SK-N-MC (cell line): Measurements from ENCODE around the gene SH3BP5L.
A peak's percentile ranks its signal among the peaks of the same experiment; 100 is the strongest.

ENCODE experiments used
- DNase-seq: peaks from one replicate; pipeline ENCODE4 v3.0.0-alpha.2; 2011; ENCODE audit warnings: low read depth, low spot score
- H3K27ac ChIP-seq: fragments of 200-600 bp; sonication (generic); 2 replicates; pipeline ENCODE4 v1.5.1; 2016; ENCODE audit warnings: mixed run types
- H3K36me3 ChIP-seq: fragments of 200-600 bp; sonication (generic); 2 replicates; pipeline ENCODE4 v1.6.1; 2017; ENCODE audit warnings: antibody characterized with exemption, low read length, mixed read lengths; ENCODE audit not compliant: insufficient read depth
- H3K4me3 ChIP-seq: fragments of 200-600 bp; sonication (generic); 2 replicates; pipeline ENCODE4 v1.5.1; 2016
- H3K9ac ChIP-seq: fragments of 200-600 bp; sonication (generic); 2 replicates; pipeline ENCODE4 v1.8.0; 2017; ENCODE audit warnings: mixed run types, mixed read lengths; ENCODE audit not compliant: insufficient read length
- H3K9me3 ChIP-seq: fragments of 200-600 bp; sonication (generic); 2 replicates; pipeline ENCODE4 v1.6.1; 2017; ENCODE audit warnings: low read depth, mild to moderate bottlenecking, antibody characterized with exemption, low read length, moderate library complexity, mixed read lengths
- EZH2 ChIP-seq: fragments of 200-600 bp; sonication (generic); IDR thresholded peaks from one replicate; pipeline ENCODE4 v1.6.1; 2017; ENCODE audit warnings: antibody characterized with exemption
- FOXP2 ChIP-seq: optimal IDR thresholded peaks from 2 replicates; pipeline ENCODE3; 2011; ENCODE audit warnings: mild to moderate bottlenecking, moderate library complexity; ENCODE audit not compliant: insufficient read depth; ENCODE audit errors: extremely low read length, control extremely low read depth
- POLR2AphosphoS5 ChIP-seq: IDR thresholded peaks from 2 replicates; pipeline ENCODE4 v1.6.1; 2012; ENCODE audit warnings: mild to moderate bottlenecking, low read depth, low read length, borderline replicate concordance

Gene SH3BP5L

GRCh38 chr1:248825909-248826760 is at the start of gene SH3BP5L:
SH3BP5L (minus strand) TSS chr1:248825915; CDS start chr1:248824935, 980 bp downstream.
- peak; percentile 69 for TF ChIP-seq FOXP2
- TF ChIP-seq EZH2: no peak
- TF ChIP-seq POLR2AphosphoS5: peak; percentile 59
- H3K27ac ChIP-seq: peak within 1 kb of the TSS; percentile 98
- peaks cover 17% of the 10 kb centered on the region for H3K36me3 ChIP-seq
- peak within 1 kb of the TSS; percentile 99 for H3K9ac ChIP-seq
- H3K4me3 ChIP-seq: peak within 1 kb of the TSS; percentile 99
- no peaks in the 10 kb centered on the region for H3K9me3 ChIP-seq
- peak; percentile 86 for DNase-seq

- peak; percentile 96 for DNase-seq
- Histone ChIP-seq H3K9ac (no peak overlapping the region), H3K9me3 (no peaks in the 10 kb centered on the region), H3K36me3 (no peaks in the 10 kb centered on the region), H3K4me3 (peak overlapping the region; percentile 98), H3K27ac (peak overlapping the region; percentile 83)
- TF ChIP-seq EZH2: no peak
- no peak for TF ChIP-seq FOXP2
- no peak for TF ChIP-seq POLR2AphosphoS5
Observed at GRCh38 chr1:248873993-248874533, 48.3 kb upstream of the SH3BP5L start.

- no peaks in the 10 kb centered on the region for H3K9me3 ChIP-seq
- H3K4me3 ChIP-seq: peak overlapping the region; percentile 98
- TF ChIP-seq EZH2: no peak
- TF ChIP-seq POLR2AphosphoS5: no peak
- no peak for TF ChIP-seq FOXP2
- DNase-seq: peak; percentile 91
- H3K36me3 ChIP-seq: no peaks in the 10 kb centered on the region
- peak overlapping the region; percentile 85 for H3K9ac ChIP-seq
- H3K27ac ChIP-seq: peak overlapping the region; percentile 94
Observed at GRCh38 chr1:248873409-248873992, 47.8 kb upstream of the SH3BP5L start.

- DNase-seq: peak; percentile 14
- TF ChIP-seq EZH2 (no peak), POLR2AphosphoS5 (no peak), FOXP2 (no peak)
- Histone ChIP-seq H3K27ac (peak overlapping the region; percentile 94), H3K9ac (peak overlapping the region; percentile 85), H3K4me3 (peak overlapping the region; percentile 98), H3K36me3 (no peaks in the 10 kb centered on the region), H3K9me3 (no peaks in the 10 kb centered on the region)
Observed at GRCh38 chr1:248872752-248873408, 47.2 kb upstream of the SH3BP5L start.

- no peak for TF ChIP-seq POLR2AphosphoS5
- no peak for TF ChIP-seq FOXP2
- no peak for TF ChIP-seq EZH2
- Histone ChIP-seq H3K9me3 (no peaks in the 10 kb centered on the region), H3K4me3 (peak overlapping the region; percentile 98), H3K36me3 (no peaks in the 10 kb centered on the region), H3K27ac (peak overlapping the region; percentile 94; the same call in 1 of the 2 replicates), H3K9ac (peak overlapping the region; percentile 52)
- no peak for DNase-seq
Observed at GRCh38 chr1:248871837-248872401, 46.2 kb upstream of the SH3BP5L start.

GRCh38 chr1:248862998-248863881 is 37.5 kb upstream of the SH3BP5L start:
- no peak for TF ChIP-seq EZH2
- peak; percentile 70 for TF ChIP-seq POLR2AphosphoS5
- Histone ChIP-seq H3K36me3 (no peaks in the 10 kb centered on the region), H3K9ac (no peak overlapping the region), H3K27ac (no peak overlapping the region), H3K4me3 (peak overlapping the region; percentile 72), H3K9me3 (no peaks in the 10 kb centered on the region)
- no peak for DNase-seq

- no peak for DNase-seq
- TF ChIP-seq POLR2AphosphoS5: no peak
- Histone ChIP-seq H3K9ac (no peak overlapping the region), H3K9me3 (no peaks in the 10 kb centered on the region), H3K27ac (no peak overlapping the region), H3K4me3 (peak overlapping the region; percentile 72), H3K36me3 (no peaks in the 10 kb centered on the region)
Observed at GRCh38 chr1:248862695-248862997, 36.9 kb upstream of the SH3BP5L start.

GRCh38 chr1:248861616-248862015 is 35.9 kb upstream of the SH3BP5L start:
- TF ChIP-seq EZH2 (no peak), FOXP2 (no peak), POLR2AphosphoS5 (no peak)
- Histone ChIP-seq H3K36me3 (no peaks in the 10 kb centered on the region), H3K4me3 (no peak overlapping the region), H3K27ac (no peak overlapping the region), H3K9ac (no peak overlapping the region), H3K9me3 (no peaks in the 10 kb centered on the region)
- DNase-seq: no peak
